OCI-LY3 (cell line): ENCODE measurements around the gene APOM.

Experiments used
- EZH2phosphoT487 ChIP-seq: fragments of 200-600 bp; shearing (Covaris generic); IDR thresholded peaks from 2 replicates; pipeline ENCODE4 v1.6.1; 2018; ENCODE audit warnings: antibody characterized with exemption, mixed run types, low read depth
- TF ChIP-seq, protein P1 (sequence below): fragments of 200-600, 300-600 bp; sonication (generic); IDR thresholded peaks from 2 replicates; pipeline ENCODE4 v1.5.1; 2014; ENCODE audit warnings: antibody characterized with exemption, low read length, low read depth

DNA sequence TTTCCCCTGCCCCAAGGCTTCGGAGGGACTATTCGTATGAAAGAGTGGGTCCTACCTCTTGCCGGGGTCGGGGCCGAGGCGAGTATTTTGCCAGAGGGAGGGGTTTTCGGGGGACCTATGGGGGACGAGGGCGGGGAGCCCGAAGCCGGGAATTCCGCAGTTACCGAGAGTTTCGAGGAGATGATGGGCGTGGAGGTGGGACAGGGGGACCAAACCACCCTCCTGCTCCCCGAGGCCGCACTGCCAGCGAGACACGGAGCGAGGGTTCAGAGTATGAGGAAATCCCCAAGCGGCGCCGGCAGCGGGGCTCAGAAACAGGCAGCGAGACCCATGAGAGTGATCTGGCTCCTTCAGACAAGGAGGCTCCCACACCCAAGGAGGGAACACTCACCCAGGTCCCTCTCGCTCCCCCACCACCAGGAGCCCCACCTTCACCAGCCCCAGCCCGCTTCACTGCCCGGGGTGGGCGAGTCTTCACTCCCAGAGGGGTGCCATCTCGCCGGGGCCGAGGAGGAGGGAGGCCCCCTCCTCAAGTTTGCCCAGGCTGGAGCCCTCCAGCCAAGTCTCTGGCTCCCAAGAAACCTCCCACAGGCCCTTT lies 23.9 kb upstream of the APOM start:
- TF ChIP-seq, protein P1, sequence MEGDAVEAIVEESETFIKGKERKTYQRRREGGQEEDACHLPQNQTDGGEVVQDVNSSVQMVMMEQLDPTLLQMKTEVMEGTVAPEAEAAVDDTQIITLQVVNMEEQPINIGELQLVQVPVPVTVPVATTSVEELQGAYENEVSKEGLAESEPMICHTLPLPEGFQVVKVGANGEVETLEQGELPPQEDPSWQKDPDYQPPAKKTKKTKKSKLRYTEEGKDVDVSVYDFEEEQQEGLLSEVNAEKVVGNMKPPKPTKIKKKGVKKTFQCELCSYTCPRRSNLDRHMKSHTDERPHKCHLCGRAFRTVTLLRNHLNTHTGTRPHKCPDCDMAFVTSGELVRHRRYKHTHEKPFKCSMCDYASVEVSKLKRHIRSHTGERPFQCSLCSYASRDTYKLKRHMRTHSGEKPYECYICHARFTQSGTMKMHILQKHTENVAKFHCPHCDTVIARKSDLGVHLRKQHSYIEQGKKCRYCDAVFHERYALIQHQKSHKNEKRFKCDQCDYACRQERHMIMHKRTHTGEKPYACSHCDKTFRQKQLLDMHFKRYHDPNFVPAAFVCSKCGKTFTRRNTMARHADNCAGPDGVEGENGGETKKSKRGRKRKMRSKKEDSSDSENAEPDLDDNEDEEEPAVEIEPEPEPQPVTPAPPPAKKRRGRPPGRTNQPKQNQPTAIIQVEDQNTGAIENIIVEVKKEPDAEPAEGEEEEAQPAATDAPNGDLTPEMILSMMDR: no peak
- no peak for TF ChIP-seq EZH2phosphoT487
